Measurements from ENCODE around the gene MROH2A. TPM values are rescaled to one million over a fixed set of nuclear protein-coding genes. Genes with fewer than 3 reads are reported as not detected.

MROH2A gene
- polyA plus RNA-seq, 1 experiment = not detected

GRCh38 chr2:233853883-233854240 lies 75.7 kb downstream of the MROH2A start:
- DNase-seq (ENCODE audit: low read depth) = no peak
- Histone ChIP-seq H3K27me3 (ENCODE audit: control insufficient read depth, insufficient read depth, low read length) (no peaks in the 10 kb centered on the region), H3K36me3 (ENCODE audit: control insufficient read depth, insufficient read depth, low read length) (no peaks in the 10 kb centered on the region), H3K4me3 (ENCODE audit: low read depth, low read length) (peak overlapping the region; percentile 91)
- ChIA-PET POLR2A (no interaction called here), CTCF (no interaction called here)
- no peak for TF ChIP-seq CTCF (IDR thresholded peaks at IDR 0.05; ENCODE audit: insufficient read depth, low read depth, low read length)

- POLR2A ChIA-PET = no interaction called here
Observed at GRCh38 chr2:233854241-233854981, 76.3 kb downstream of the MROH2A start, which contains the start of gene HJURP. TSS of gene HJURP (minus strand) at chr2:233854535. CDS start at chr2:233854500, 35 bp downstream.

GRCh38 chr2:233855345-233855744 lies 77.2 kb downstream of the MROH2A start:
- no peak overlapping the region for H3K4me3 ChIP-seq (ENCODE audit: low read depth, low read length)
- ChIA-PET CTCF (no interaction called here), POLR2A (no interaction called here)
- DNase-seq (ENCODE audit: low read depth) = no peak
- no peaks in the 10 kb centered on the region for H3K27me3 ChIP-seq (ENCODE audit: control insufficient read depth, insufficient read depth, low read length)
- no peak for TF ChIP-seq CTCF (IDR thresholded peaks at IDR 0.05; ENCODE audit: insufficient read depth, low read depth, low read length)
- no peaks in the 10 kb centered on the region for H3K36me3 ChIP-seq (ENCODE audit: control insufficient read depth, insufficient read depth, low read length)

More at GRCh38 chr2:233854241-233854981, 76.3 kb downstream of the MROH2A start, which contains the start of gene HJURP:
- no peaks in the 10 kb centered on the region for H3K36me3 ChIP-seq (ENCODE audit: control insufficient read depth, insufficient read depth, low read length)
- no peak for TF ChIP-seq CTCF (IDR thresholded peaks at IDR 0.05; ENCODE audit: insufficient read depth, low read depth, low read length)
- CTCF ChIA-PET = no interaction called here
- H3K27me3 ChIP-seq (ENCODE audit: control insufficient read depth, insufficient read depth, low read length) = no peaks in the 10 kb centered on the region
- H3K4me3 ChIP-seq (ENCODE audit: low read depth, low read length) = peak within 1 kb of the TSS; percentile 91
- peak; percentile 78 for DNase-seq (ENCODE audit: low read depth)

- DNase-seq (ENCODE audit: low read depth) = no peak
- Histone ChIP-seq H3K4me3 (ENCODE audit: low read depth, low read length) (no peak overlapping the region), H3K36me3 (ENCODE audit: control insufficient read depth, insufficient read depth, low read length) (no peaks in the 10 kb centered on the region), H3K27me3 (ENCODE audit: control insufficient read depth, insufficient read depth, low read length) (no peaks in the 10 kb centered on the region)
- TF ChIP-seq CTCF (IDR thresholded peaks at IDR 0.05; ENCODE audit: insufficient read depth, low read depth, low read length) = no peak
- ChIA-PET CTCF (interaction anchor here (0.5 to 2.5 kb wide), 2 partner anchors 14 to 183 kb away, joined by 3 to 9 read pairs; no protein-coding TSS in a partner anchor), POLR2A (no interaction called here)
Observed at GRCh38 chr2:233856184-233856583, 78.1 kb downstream of the MROH2A start.

GRCh38 chr2:233857511-233858141 lies 79.5 kb downstream of the MROH2A start:
- Histone ChIP-seq H3K4me3 (ENCODE audit: low read depth, low read length) (no peak overlapping the region), H3K36me3 (ENCODE audit: control insufficient read depth, insufficient read depth, low read length) (no peaks in the 10 kb centered on the region), H3K27me3 (ENCODE audit: control insufficient read depth, insufficient read depth, low read length) (no peaks in the 10 kb centered on the region)
- ChIA-PET CTCF (interaction anchor here (0.5 to 2.5 kb wide), 6 partner anchors 14 to 1259 kb away, joined by 3 to 9 read pairs (median 3); no protein-coding TSS in a partner anchor), POLR2A (no interaction called here)
- TF ChIP-seq CTCF (IDR thresholded peaks at IDR 0.05; ENCODE audit: insufficient read depth, low read depth, low read length) = peak; percentile 74
- DNase-seq (ENCODE audit: low read depth) = no peak

Measured in BJ (cell line).